ENCODE measurements around the gene MMP25. TPM values are rescaled to one million over a fixed set of nuclear protein-coding genes. Genes with fewer than 3 reads are reported as not detected.

Gene MMP25
- total and polyA plus RNA-seq, 9 of the 15 experiments (the other 6 are each of a cell fraction or from before 2014, with no cell fraction given): 0.03 to 0.04 TPM; not detected in 7

GRCh38 chr16:3027489-3027795 is 18.9 kb upstream of the MMP25 start:
- H3K9me1 ChIP-seq (ENCODE audit: control insufficient read depth, insufficient read depth, low read length): no peaks in the 10 kb centered on the region
- DNase-seq (ENCODE audit: extremely low read depth in 1 of 4, low spot score in 3 of 4) (no peak), ATAC-seq (no peak), FAIRE-seq (no peak)
- H3K27me3 ChIP-seq (ENCODE audit: control insufficient read depth in 2 of 2, insufficient read depth in 2 of 2, low read length in 2 of 2): peaks cover 12 to 32% of the 10 kb centered on the region in 2 experiments; a peak in 4 of 5 replicates
- peaks cover 13% of the 10 kb centered on the region; the same call in 1 of the 2 replicates for H4K20me1 ChIP-seq (replicated peaks; ENCODE audit: control insufficient read depth, insufficient read depth, low read length)
- peaks cover 19% of the 10 kb centered on the region for H3K79me2 ChIP-seq (ENCODE audit: control insufficient read depth, insufficient read depth, low read length)
- H3K4me1 ChIP-seq (replicated peaks in 1 of 2; ENCODE audit: control insufficient read depth in 2 of 2, insufficient read depth in 2 of 2, low read length in 2 of 2): peaks cover 24 to 81% of the 10 kb centered on the region in 2 experiments
- peak overlapping the region in 1 of 2 experiments; percentile 31; a peak in 2 of 4 replicates for H3K9ac ChIP-seq (ENCODE audit: insufficient read depth in 1 of 2, low read depth in 2 of 2, low read length in 2 of 2)
- CTCF ChIA-PET (ENCODE audit: low intra/inter-chr PET ratio): interaction anchor here (0.8 kb wide), 1 partner anchor 24 kb away, joined by 3 read pairs; no protein-coding TSS in a partner anchor
- no peak overlapping the region for H3K27ac ChIP-seq (ENCODE audit: extremely low read depth, low read depth, low read length)
- 82% methylated on average over 8 of the region's 8 CpGs for whole genome bisulfite sequencing (ENCODE audit: insufficient coverage, low coverage, missing lambda C conversion rate)
- POLR2A ChIA-PET: interaction anchor here (0.6 to 1.9 kb wide), 7 partner anchors 19 to 130 kb away, joined by 3 to 6 read pairs (median 4); no protein-coding TSS in a partner anchor
- no peak overlapping the region for H2AFZ ChIP-seq (ENCODE audit: low read depth, low read length)
- H3K4me2 ChIP-seq (ENCODE audit: insufficient read depth, low read length): no peak overlapping the region
- in situ Hi-C loops (cut with MboI) (no loop called here), intact Hi-C loops (cut with micrococcal nuclease) (loop anchor here (10.0 kb wide), 1 partner anchor 63 kb away; the partner anchor contains the start of genes KREMEN2 and PAQR4)
- H3K4me3 ChIP-seq: no peak overlapping the region
- BruUV-seq (replicated peaks): no TSS peak
- TF ChIP-seq USF1 (CRISPR knock-in tag; IDR thresholded peaks at IDR 0.05) (no peak), ZBTB40 (IDR thresholded peaks at IDR 0.05) (0 out of 2 replicates have a peak, but pooled peaks have one; percentile 14), ZBTB40 (CRISPR knock-in tag; IDR thresholded peaks at IDR 0.05) (peak; percentile 61; the same call in 1 of the 2 replicates), SMAD3 (CRISPR knock-in tag; conservative IDR thresholded peaks at IDR 0.05) (no peak)
- H3K36me3 ChIP-seq (ENCODE audit: control insufficient read depth, insufficient read depth, low read length): peaks cover 29% of the 10 kb centered on the region; the same call in 2 of the 3 replicates
- no peaks in the 10 kb centered on the region for H3K9me3 ChIP-seq (replicated peaks; ENCODE audit: control insufficient read depth, insufficient read depth, low read depth, low read length)

Measured in K562 (cell line).